ENCODE results near the gene C4B.
"Not testable (repeated sequence)": the region's sequence is repeated elsewhere in the genome, so short reads cannot be mapped to it uniquely, and the experiment has no call there.

C4B gene

GRCh38 chr6:32056254-32056653 is 41.7 kb downstream of the C4B start:
- DNase-seq: no peak

GRCh38 chr6:32057966-32058365 is 43.4 kb downstream of the C4B start:
- DNase-seq: no peak

- DNase-seq: no peak
Observed at GRCh38 chr6:32058511-32058963, 43.9 kb downstream of the C4B start.

GRCh38 chr6:32060966-32061655 is 46.5 kb downstream of the C4B start:
- no peak for DNase-seq

- DNase-seq: no peak
Observed at GRCh38 chr6:32064706-32065105, 50.1 kb downstream of the C4B start.

GRCh38 chr6:32067521-32067920 is 52.9 kb downstream of the C4B start:
- DNase-seq: not testable (repeated sequence)

GRCh38 chr6:32068315-32068714 is 53.7 kb downstream of the C4B start:
- not testable (repeated sequence) for DNase-seq

DNA sequence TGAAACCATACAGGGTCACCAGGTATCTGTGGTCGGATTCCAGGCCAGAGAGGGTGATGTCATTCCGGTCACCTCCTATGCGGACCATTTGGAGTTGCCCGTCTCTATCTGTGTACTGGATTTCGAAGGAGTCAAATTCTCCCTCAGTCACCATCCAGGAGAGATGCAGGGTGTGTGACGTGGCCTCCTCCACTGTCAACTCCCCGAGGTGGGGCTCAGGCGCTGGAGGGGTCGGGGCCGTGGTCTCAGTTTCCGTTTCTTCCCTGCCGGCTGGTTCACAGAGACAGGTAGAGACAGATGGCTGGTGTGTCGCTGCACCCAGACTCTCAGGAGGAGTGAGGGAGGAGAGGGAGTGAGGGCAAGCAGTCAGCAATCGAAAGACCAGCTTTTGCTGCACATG is 54.3 kb downstream of the C4B start:
- no peak for DNase-seq

- DNase-seq: no peak
Observed at GRCh38 chr6:32069460-32069859, 54.9 kb downstream of the C4B start.

GRCh38 chr6:32069878-32070515 is 55.4 kb downstream of the C4B start:
- no peak for DNase-seq

DNA sequence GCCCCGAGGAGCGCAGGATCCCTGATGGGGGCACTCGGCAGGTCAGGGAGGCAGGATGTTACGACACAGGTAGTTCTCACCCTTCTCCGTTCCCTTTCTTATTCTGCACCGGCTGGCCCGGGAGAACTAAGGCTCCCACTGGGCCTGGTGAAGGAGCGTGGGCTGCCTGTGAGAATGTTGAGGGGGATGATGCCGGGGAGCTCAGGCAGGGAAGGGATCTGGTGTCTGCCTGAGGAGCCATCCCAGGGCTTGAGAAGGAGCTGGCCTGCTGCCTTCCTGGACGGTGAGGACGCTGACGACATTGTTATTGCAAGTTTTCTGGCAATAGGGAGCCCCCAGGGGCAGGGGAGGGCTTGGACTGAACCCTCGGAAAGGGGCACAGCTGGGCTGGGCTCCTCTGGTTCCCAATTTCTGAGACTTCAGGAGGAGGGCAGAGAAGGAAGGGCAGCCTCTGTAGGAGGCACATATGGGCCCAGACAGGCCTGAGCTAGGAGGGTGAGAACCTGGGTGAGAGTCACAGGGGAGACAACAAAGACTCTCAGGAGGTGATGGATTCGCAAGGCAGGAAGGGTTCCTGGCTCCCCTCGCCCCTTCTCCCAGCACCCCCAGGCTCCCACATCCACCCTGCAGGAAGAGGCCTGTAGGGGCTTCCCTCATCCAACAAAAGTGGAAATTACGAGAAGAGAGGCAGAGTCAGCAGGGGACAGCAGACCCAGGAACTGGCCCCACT is 56.4 kb downstream of the C4B start:
- no peak for DNase-seq

- DNase-seq: no peak
Observed at GRCh38 chr6:32073101-32073500, 58.5 kb downstream of the C4B start.

DNA sequence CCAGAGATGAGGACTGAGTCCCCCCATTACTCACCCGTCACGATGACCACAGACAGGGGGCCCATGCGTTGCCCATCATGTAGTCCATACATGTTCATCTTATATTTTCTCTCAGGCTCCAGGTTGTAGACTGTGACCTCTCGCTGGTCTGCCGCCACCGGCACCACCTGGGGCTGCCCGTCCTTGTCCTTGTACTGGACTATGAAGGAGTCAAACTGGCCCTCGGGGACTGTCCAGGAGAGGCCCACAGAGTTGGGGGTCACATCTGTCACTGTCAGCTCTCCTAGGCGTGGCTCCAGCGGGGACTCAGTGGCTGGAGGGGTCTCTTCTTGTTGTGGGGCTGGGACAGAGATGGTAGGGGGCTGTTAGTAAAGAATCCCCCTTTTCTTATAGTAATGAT is 59.0 kb downstream of the C4B start:
- no peak for DNase-seq

DNA sequence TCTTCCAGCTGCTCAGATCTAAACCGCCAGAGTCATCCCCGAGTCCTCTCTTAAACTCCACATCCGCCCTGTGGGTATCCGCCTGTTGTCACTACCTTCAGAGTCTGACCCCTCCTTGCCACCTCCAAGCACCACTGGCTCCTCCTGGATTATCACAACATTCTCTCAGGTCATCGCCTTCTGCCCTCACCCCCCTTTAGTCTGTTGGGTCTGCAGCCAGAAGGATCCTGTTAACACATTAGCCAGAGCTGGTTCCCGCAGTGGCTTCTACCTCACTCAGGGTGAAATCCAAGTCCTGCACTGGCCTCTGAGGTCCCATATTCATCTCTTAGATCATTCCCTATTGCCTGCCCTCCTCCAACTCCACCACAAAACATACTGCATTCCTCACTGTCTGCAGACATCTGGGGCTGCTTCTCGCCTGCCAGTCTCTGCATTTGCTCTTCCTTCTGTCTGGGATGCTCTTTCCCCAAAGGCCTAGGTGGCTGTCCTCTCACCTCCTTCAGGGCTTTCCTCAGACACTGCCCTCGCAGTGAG is 60.5 kb downstream of the C4B start:
- DNase-seq: no peak

- no peak for DNase-seq
Observed at GRCh38 chr6:32075781-32076180, 61.2 kb downstream of the C4B start.

GRCh38 chr6:32076321-32076809 is 61.8 kb downstream of the C4B start:
- no peak for DNase-seq

- DNase-seq: no peak
Observed at GRCh38 chr6:32079566-32080290, 65.1 kb downstream of the C4B start.

- no peak for DNase-seq
Observed at GRCh38 chr6:32081168-32081990, 66.8 kb downstream of the C4B start.

DNA sequence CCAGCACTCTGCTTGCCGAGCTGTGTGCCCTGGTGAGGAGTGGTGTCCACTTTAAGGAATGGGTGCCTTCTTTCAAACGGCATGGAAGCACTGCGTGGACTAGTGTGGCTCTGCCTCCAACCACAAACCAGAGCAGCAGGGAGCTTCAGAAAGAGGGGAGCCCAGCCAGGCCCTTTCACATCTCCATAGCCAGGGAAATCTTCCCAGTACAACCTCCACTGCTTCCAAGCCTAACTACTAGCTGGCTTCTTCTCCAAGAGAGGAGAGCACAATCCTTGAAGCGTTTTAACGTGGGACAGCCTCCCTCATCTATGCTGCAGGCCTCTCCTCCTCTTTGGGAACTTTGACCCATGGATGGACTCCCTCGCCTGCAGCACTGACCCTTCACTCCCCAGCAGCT is 67.9 kb downstream of the C4B start:
- DNase-seq: no peak

DNA sequence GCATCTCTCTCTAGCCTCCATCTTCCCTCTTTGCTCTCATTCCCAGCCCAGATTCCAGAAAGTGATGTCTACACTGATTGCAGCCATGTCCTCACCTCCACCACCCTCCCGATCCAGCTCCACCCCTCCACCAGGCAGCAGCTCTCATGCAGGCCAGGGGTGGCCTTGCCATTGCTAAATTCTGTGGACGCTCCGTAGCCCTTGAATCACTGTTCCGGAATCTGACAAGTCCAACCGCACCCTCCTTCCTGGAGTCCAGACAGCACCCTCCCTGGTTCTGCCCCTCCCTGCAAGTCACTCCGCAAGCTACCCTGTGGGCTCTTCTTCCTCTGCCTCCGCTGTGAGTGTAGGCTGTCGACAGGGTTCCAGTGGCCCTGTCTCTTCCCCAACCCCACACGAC is 68.3 kb downstream of the C4B start:
- DNase-seq: no peak

DNA sequence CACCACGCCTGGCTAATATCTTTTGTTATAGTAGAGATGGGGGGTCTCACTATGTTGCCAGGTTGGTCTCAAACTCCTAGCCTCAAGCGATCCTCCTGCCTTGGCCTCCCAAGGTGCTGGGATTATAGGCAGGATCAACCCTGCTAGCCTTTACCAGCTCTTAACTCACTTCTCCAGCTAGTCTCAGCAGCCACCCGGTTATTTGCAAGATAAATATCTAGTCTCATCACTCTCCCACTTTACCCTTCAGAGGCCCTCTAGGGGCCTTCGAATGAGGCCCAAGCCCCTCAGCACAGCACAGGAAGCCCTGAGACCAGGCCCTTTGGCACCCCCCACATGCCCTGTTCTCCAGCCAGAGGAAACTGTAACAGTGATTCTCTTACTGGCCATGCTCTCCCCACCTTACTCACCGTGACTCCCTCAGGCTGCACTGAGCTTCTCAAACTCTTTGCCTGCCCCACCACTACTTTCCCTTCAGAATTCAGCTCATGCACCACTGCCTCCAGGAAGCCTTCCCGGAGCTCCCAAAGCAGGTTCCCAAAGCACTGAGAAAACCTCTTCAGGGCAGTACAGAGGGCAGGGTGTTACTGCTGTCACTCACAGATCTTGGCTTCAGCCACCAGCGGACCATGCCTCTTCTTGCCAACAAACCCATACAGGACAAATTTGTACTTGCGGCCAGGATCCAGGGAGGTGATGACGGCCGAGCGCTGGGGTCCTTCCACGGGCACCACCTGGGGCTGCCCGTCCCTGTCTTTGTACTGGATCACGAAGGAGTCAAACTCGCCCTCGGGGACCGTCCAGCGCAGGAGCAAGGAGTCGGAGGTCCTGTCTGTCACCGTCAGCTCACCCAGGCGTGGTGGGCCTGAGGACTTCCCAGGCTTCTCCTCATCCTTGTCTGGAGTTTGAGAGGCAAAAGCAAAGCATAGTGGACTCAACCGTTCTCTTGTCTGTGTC is 69.5 kb downstream of the C4B start:
- DNase-seq: no peak
